T-helper 2 cell treated with Interferon-gamma antibody and Interleukin-4, amounts not matched to agents 5 μg/mL and 100 μg/mL, for 36 hours (primary cell): ENCODE results near the gene PLA2G4D.

Source experiments
- DNase-seq: peaks from one replicate; pipeline ENCODE4 v3.0.0; 2021; ENCODE audit warnings: low spot score
- H3K27ac Mint-ChIP-seq: one replicate; pipeline ENCODE4 v1.8.0; 2021; ENCODE audit warnings: mild to moderate bottlenecking, mixed read lengths
- H3K27me3 Mint-ChIP-seq: one replicate; pipeline ENCODE4 v1.8.0; 2021; ENCODE audit warnings: low read depth, mixed read lengths
- H3K36me3 Mint-ChIP-seq: one replicate; pipeline ENCODE4 v1.8.0; 2021; ENCODE audit warnings: low read depth, mixed read lengths
- H3K4me1 Mint-ChIP-seq: one replicate; pipeline ENCODE4 v1.8.0; 2021; ENCODE audit warnings: low read depth, mixed read lengths
- H3K4me3 Mint-ChIP-seq: one replicate; pipeline ENCODE4 v1.8.0; 2022; ENCODE audit warnings: mild to moderate bottlenecking, moderate library complexity, mixed read lengths
- H3K9me3 Mint-ChIP-seq: one replicate; pipeline ENCODE4 v1.8.0; 2021; ENCODE audit warnings: mixed read lengths

The PLA2G4D gene

DNA sequence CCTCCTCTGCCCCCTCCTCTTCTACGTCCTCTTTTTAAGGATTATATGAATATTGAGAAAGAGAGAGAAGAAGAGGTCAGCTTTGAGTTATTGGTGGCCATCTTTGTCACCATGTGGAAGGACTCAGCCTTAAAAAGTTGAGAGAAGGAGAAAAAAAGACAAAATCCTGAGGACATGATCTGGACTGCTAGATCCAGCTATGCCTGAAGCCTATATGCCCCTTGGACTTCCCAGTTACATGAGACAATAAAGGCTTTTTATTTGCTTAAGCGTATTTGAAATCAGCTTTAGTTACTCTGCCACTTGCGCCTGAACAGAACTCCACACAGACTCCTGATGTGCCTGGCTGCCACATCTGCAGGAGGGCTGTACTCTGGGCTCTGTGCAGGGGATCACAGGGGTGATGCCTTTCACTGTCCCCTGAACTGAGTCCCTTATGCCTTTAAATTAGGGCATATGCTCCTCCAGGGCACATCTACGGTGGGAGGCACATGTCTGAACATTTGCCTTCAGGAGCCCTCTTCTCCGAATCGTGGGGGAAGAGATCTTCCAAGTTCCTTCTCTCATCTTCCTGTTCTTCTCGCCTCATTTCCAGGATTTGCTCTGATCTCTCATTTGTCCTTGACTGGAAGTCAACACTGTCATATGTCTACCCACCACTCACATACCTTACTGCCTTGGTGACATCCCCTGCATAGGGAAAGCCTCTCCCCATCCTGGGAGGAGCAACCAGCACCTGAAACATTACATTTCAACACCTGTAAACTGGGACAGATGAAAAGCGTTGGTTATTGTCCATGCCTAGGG is 59.5 kb downstream of the PLA2G4D start:
- no peak for DNase-seq
- Mint-ChIP-seq H3K27me3 (peaks cover 6% of the 10 kb centered on the region), H3K4me1 (peaks cover 7% of the 10 kb centered on the region), H3K4me3 (no peak overlapping the region), H3K9me3 (no peaks in the 10 kb centered on the region), H3K36me3 (no peaks in the 10 kb centered on the region), H3K27ac (no peak overlapping the region)

GRCh38 chr15:42033214-42033873 is 61.0 kb downstream of the PLA2G4D start:
- no peak for DNase-seq

GRCh38 chr15:42032376-42033213 is 61.8 kb downstream of the PLA2G4D start:
- Mint-ChIP-seq H3K9me3 (no peaks in the 10 kb centered on the region), H3K36me3 (no peaks in the 10 kb centered on the region), H3K4me1 (peaks cover 7% of the 10 kb centered on the region), H3K4me3 (no peak overlapping the region), H3K27ac (no peak overlapping the region), H3K27me3 (peaks cover 8% of the 10 kb centered on the region)
- no peak for DNase-seq

More at GRCh38 chr15:42033214-42033873, 61.0 kb downstream of the PLA2G4D start:
- Mint-ChIP-seq H3K27ac (no peak overlapping the region), H3K4me1 (peaks cover 7% of the 10 kb centered on the region), H3K36me3 (no peaks in the 10 kb centered on the region), H3K9me3 (no peaks in the 10 kb centered on the region), H3K27me3 (peaks cover 5% of the 10 kb centered on the region), H3K4me3 (no peak overlapping the region)

DNA sequence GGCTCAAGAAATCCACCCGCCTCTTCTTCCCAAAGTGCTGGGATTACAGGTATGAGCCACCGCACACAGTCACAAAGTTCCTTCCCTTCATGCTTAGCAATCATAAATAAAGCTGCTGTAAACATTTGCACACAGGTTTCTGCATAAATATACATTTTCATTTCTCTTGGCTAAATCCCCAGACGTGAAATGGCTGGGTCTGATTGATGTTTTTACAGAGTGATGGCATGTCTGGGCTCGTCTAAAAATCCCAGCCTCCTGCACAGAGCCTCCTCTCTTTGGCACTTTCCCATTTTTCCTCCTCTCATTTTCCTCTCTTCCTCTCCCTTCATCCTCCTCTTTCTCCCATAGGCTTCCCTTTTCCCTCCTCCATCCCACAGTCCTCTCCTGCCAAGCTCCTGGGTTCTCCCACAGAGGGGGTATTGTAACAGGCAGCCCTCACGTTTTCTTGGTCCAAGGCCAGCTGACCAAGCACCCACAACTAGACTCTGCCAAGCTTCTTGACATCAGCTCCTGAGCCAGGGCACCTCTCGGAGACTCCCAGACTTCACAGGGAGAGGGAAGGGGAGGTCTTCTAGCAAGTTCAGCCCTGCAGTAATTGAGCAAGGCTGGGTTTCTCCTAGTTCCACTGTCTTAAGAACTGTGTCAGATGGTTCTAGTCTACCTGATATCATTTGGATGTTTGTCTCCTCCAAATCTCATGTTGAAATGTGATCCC is 63.0 kb downstream of the PLA2G4D start:
- peaks cover 14% of the 10 kb centered on the region for H3K27me3 Mint-ChIP-seq
- H3K4me3 Mint-ChIP-seq: no peak overlapping the region
- H3K36me3 Mint-ChIP-seq: no peaks in the 10 kb centered on the region
- peaks cover 7% of the 10 kb centered on the region for H3K4me1 Mint-ChIP-seq
- no peak overlapping the region for H3K27ac Mint-ChIP-seq
- no peak for DNase-seq
- H3K9me3 Mint-ChIP-seq: no peaks in the 10 kb centered on the region

DNA sequence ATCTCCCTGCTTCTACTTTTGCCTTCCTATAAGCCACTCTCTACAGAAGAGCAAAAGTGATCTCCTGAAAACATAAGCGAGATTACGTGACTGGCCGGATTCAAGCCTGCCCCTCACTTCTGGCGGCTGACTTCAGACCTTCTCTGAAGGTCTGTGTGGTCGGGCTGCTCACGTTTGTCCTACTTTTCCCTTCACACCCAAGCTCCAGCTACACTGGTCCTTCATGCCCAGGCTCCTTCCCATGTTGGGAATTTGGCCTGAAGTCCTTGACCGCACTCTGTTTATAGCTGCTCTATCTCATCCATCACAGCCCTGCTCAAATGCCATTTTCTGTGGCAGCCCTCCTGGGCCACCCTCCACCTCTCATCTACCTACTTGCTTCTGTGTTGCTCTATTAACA is 66.8 kb downstream of the PLA2G4D start:
- no peaks in the 10 kb centered on the region for H3K4me1 Mint-ChIP-seq

DNA sequence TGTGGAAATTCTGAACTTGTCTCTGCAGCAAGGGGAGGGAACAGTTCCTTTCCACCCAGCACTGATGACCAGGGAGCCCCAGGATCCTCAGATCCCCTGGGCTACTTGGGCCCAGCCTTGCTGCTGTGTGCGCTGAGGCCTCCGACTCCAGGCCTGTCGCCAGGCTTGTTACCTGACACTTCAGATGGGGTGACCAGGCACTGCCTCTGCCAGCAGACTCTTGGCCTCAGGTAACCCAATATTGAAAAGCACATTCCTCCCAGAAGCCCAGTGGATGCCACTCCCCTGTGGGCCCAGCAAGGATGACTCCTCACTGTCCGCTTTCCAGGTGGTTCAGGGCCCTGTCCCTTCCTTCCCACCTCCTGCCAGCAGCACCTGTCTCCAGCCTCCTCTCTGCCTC is 70.1 kb downstream of the PLA2G4D start:
- H3K9me3 Mint-ChIP-seq: no peaks in the 10 kb centered on the region
- no peak overlapping the region for H3K27ac Mint-ChIP-seq
- peaks cover 10% of the 10 kb centered on the region for H3K27me3 Mint-ChIP-seq
- no peaks in the 10 kb centered on the region for H3K4me1 Mint-ChIP-seq
- no peaks in the 10 kb centered on the region for H3K36me3 Mint-ChIP-seq
- H3K4me3 Mint-ChIP-seq: no peak overlapping the region
- DNase-seq: no peak

More for the DNA sequence above, 66.8 kb downstream of the PLA2G4D start:
- no peaks in the 10 kb centered on the region for H3K36me3 Mint-ChIP-seq
- no peaks in the 10 kb centered on the region for H3K9me3 Mint-ChIP-seq
- no peak for DNase-seq
- H3K4me3 Mint-ChIP-seq: no peak overlapping the region
- peaks cover 15% of the 10 kb centered on the region for H3K27me3 Mint-ChIP-seq
- H3K27ac Mint-ChIP-seq: no peak overlapping the region

DNA sequence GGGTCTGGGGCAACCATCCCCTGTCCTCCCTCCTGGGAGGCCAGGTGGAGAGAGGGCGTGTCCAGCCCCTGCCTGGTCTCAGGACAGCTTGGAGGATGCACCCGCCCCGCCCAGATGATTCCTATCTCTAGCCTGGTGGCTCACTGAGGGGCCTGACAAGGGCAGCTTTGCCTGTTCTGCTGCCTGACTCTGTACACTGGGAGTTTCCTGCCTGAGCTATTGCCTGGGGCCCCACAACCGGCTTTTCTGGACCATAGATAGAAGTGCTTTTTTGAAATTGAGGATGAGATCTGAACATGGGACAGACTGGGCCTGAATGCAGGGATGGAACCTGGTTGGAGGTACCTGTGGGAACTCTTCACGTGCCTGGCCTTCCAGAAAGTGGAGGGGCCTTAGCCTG is 72.8 kb downstream of the PLA2G4D start:
- no peak for DNase-seq
- Mint-ChIP-seq H3K9me3 (no peaks in the 10 kb centered on the region), H3K4me3 (no peak overlapping the region), H3K27ac (no peak overlapping the region), H3K4me1 (no peaks in the 10 kb centered on the region), H3K36me3 (no peaks in the 10 kb centered on the region), H3K27me3 (peaks cover 5% of the 10 kb centered on the region)

DNA sequence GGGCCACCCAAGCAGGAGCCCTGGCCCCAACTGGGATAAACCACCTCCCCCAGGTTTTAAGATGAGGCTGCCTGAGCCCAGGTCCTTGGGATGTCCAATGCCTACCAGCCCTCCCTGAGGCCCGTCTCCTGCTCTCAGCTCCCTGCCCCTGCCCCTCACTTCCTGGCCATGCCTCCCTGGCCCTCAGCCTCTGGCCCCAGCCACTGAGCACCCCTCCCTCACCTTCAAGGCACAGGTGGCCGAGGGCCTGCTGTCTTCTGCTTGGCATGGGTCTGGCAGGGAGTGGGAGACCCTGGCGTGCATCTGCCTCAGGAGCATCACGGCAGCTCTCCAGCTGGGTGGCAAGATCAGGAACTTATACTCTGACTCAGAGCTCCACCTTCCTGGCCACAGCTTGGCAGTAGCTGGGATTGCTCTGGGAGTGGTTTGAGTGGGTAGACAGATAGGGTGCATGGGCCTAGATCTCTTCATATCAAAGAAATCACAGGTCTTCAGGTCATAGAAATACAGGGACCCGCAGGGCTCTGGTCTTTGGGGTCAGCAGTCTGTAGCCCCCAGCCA is 73.6 kb downstream of the PLA2G4D start, which contains the start of gene PLA2G4E:
Gene PLA2G4E (minus strand): TSS at position 330 of the 561 bp plus-strand sequence. CDS start 12 bp downstream, at position 318.
- DNase-seq: no peak
- Mint-ChIP-seq H3K4me1 (no peaks in the 10 kb centered on the region), H3K4me3 (no peak within 1 kb of the TSS), H3K36me3 (no peaks in the 10 kb centered on the region), H3K27ac (no peak within 1 kb of the TSS), H3K27me3 (peaks cover 2% of the 10 kb centered on the region), H3K9me3 (no peaks in the 10 kb centered on the region)

- H3K27ac Mint-ChIP-seq: no peak overlapping the region
- no peaks in the 10 kb centered on the region for H3K36me3 Mint-ChIP-seq
- H3K27me3 Mint-ChIP-seq: peaks cover 2% of the 10 kb centered on the region
- no peaks in the 10 kb centered on the region for H3K9me3 Mint-ChIP-seq
- no peaks in the 10 kb centered on the region for H3K4me1 Mint-ChIP-seq
- no peak overlapping the region for H3K4me3 Mint-ChIP-seq
- DNase-seq: no peak
Measured at GRCh38 chr15:42018306-42019224, 75.8 kb downstream of the PLA2G4D start.
